A172 (cell line): ENCODE data around the gene SPAG5. TPM values are rescaled to one million over a fixed set of nuclear protein-coding genes. Genes with fewer than 3 reads are reported as not detected.
A peak's percentile ranks its signal among the peaks of the same experiment; 100 is the strongest.

ENCODE experiments used
- DNase-seq: peaks from one replicate; pipeline ENCODE4 v3.0.0-alpha.2; 2015; ENCODE audit warnings: low spot score
- total RNA-seq: library from RNA; depleted of rRNA; stranded (reverse); fragments of >200 nt; shearing (Covaris generic); gene quantifications from 2 replicates; pipeline ENCODE4 v1.2.3, GENCODE V29; 2014; rRNA removed

SPAG5 gene, protein sequence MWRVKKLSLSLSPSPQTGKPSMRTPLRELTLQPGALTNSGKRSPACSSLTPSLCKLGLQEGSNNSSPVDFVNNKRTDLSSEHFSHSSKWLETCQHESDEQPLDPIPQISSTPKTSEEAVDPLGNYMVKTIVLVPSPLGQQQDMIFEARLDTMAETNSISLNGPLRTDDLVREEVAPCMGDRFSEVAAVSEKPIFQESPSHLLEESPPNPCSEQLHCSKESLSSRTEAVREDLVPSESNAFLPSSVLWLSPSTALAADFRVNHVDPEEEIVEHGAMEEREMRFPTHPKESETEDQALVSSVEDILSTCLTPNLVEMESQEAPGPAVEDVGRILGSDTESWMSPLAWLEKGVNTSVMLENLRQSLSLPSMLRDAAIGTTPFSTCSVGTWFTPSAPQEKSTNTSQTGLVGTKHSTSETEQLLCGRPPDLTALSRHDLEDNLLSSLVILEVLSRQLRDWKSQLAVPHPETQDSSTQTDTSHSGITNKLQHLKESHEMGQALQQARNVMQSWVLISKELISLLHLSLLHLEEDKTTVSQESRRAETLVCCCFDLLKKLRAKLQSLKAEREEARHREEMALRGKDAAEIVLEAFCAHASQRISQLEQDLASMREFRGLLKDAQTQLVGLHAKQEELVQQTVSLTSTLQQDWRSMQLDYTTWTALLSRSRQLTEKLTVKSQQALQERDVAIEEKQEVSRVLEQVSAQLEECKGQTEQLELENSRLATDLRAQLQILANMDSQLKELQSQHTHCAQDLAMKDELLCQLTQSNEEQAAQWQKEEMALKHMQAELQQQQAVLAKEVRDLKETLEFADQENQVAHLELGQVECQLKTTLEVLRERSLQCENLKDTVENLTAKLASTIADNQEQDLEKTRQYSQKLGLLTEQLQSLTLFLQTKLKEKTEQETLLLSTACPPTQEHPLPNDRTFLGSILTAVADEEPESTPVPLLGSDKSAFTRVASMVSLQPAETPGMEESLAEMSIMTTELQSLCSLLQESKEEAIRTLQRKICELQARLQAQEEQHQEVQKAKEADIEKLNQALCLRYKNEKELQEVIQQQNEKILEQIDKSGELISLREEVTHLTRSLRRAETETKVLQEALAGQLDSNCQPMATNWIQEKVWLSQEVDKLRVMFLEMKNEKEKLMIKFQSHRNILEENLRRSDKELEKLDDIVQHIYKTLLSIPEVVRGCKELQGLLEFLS
- 162 and 170 TPM in 2 replicates for total RNA-seq

DNA sequence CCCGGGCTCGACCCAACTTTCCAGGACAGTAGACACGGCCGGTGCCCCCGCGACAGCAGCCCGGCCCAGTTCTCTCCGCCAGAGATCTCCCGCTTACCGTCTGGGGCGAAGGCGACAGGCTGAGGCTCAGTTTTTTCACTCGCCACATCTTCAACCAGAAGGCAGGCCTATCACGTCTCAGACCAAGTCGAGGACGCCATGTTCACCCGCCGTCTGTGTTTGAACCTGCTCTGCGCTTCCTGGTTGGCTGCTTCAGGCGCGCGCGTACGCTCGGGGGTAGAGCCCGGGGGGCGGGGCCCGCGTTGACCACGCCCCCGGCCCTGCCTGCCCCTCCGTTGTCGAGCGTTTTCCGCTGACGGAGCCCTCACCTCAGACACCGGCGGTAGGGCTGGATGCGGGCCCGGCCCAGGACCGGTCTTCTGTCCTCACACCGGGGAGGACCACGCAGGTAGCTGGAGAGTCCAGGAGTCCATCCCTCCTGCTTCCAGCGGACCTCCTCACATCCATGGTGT is at the start of gene SPAG5:
TSS of gene SPAG5 (minus strand) at position 227 of the 512 bp plus-strand sequence. CDS start at position 148, 79 bp downstream.
- peak; percentile 95 for DNase-seq

DNA sequence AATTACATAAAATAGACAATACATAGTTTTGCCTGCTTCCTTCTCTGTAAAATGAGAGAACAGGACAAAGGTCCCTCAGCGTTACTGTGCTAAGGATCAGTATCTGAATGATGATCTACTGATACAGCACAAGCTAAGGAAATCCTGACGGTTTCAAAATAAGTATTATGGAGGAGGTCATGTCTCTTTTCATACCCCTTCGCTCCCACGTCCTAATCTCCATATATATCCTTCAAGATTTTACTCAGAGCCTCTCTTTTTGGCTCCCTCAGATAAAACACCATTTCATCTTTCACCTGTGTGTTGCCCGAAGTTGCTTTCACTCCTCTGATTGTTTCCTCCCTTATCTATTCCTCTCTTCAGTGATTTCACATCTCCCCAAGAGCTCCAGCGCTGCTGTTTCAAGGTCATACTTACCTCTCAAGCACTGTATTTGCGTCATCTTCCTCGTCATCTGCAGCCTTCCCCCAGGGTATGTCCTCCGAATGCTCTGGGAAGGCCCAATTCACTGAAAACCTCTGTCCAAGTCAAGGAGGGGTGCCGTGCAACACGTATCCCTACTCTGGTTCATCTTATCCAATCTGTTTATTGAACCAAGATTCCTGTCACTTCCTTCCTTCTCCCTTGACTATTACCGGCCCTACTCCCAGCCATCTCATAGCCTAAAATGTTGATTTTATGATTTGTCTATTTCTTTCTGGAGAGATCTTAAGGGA is 47.4 kb upstream of the SPAG5 start:
- DNase-seq, result no peak

DNA sequence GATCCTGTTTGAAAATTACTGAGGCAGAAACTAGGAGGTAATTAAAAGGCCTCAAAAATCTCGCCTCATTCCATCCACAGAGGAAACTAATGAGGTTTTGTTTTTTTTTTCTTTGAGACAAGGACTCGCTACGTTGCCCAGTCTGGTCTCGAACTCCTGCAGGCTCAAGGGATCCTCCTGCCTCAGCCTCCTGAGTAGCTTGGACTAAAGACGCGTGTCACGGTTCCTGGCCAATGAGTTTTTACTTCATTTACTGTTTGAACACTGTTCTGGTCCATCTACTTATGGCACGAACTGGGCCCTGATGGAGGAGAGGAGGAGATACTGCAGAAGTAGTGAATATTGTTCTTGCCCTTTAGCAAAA is 46.7 kb upstream of the SPAG5 start:
- DNase-seq, result no peak

DNA sequence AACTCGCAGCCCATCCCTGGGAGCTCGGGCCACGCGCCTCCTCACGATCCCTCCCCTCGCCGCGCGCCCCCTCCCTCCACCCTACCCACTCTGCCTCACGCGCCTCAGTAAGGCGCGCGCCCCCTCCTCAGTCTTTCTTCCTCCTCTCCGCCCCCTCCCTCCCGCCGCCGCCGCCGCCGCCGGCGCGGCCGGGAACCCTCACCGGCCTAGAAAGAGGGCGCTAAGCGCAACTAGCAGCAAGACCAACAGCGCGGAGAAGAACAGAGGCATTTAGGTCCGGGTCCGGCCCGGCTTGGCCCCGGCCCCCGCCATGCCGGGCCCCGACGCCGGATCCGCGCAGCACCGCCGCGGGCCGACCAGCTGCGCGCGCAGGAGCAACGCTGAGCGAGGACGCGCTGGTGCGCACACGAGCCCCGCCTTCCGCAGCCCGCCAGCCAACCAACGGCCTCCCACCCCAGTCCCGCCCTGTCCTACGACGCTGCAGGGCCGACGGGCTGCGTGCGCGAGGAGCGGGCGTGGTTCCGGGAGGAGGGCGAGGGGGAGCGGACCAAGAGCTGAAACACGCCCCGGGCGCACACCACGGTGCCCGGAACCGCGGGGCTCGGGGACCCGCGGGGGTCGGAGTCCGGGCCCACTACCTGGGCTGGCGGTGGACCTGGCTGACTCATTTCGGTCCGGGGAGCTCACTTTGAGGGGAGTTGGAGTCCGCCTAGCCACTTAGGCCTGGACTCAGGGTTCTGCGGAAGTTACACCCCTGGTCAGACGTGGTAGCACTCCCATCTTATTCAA is 46.2 kb upstream of the SPAG5 start, which contains the start of gene BLTP2:
TSS of gene BLTP2 (minus strand) at position 372 of the 789 bp plus-strand sequence. CDS start at position 270, 102 bp downstream.
- DNase-seq, result peak; percentile 88

DNA sequence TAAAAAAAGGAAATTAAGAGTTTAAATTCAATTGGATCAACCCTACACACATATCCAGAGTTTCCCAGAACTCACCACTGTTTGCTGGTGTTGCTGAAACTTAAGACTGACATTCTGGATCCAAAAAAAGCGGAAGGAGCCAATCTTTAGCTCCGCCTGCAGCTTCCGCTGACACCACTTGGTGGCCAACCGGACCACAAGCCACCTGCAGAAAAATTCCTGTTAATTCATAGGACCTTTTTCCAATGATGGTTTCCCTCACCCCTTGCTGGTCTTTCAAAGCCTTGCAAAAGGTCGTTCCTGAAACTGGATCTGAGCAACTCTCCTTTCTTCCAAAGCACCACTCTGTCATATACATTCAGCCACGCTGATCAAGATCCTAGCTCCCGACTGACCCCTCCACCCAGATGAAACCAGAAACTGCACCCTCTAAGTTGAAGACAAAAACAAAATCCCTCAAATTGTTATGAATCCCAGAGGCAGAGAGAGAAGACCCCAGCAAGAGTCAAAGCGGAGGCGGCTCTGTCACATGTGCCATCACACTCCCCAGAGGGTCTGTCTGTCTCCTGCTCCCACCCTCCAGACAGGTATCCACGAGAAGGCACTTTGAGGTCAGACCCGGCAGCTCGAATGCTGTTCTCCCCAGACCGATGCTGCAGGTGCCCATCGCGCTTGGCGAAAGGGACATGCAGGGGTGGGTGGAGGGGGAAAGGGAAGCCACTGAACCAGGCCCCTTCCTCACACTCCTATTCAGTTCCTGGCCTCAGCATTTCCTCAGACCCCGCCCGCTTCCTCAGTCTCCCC is 45.4 kb upstream of the SPAG5 start:
- DNase-seq, result peak; percentile 64

DNA sequence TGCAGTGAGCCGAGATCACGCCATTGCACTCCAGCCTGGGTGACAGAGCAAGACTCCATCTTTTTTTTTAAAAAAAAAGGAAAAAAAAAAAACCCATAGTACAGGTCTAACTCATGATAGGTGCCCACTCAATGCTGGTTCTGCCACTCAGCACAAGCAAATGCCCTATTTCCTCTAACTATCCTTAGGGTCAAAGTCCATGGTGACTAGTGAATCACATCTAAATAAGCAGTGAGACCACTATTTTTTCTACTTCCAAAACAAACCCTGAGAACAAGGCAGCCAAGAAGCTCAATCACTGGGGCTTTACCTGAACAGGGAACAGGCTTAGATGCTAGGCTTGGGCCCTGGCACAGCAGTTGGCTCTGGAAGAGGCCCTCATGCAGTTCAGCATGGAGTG is 42.8 kb upstream of the SPAG5 start:
- no peak for DNase-seq

GRCh38 chr17:28635506-28635905 is 36.7 kb upstream of the SPAG5 start:
- no peak for DNase-seq

- DNase-seq, result no peak
Observed at GRCh38 chr17:28634206-28634865, 35.5 kb upstream of the SPAG5 start.

GRCh38 chr17:28626818-28627217 is 28.0 kb upstream of the SPAG5 start:
- no peak for DNase-seq

DNA sequence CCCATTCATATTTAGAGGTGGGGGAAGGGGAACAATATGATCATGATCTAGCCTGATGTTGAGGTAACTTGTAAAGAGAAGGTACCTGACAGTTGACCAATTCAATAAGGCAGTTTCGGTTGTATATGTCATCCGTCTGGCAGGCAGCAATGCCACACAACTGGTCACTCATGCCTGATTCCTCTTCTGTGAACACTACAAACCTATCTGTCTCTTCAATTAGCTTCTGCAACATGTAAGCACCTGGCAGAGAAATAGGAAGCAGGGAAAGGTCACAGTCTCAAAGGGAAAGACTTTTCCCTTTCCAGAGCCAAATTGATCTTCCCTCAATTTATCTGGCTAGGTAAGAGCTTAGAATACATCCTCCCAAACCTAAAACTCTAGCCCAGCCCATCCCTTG is 25.3 kb upstream of the SPAG5 start:
- DNase-seq, result no peak

GRCh38 chr17:28623696-28624095 is 24.9 kb upstream of the SPAG5 start:
- no peak for DNase-seq

- no peak for DNase-seq
Observed at GRCh38 chr17:28622186-28622585, 23.4 kb upstream of the SPAG5 start.

DNA sequence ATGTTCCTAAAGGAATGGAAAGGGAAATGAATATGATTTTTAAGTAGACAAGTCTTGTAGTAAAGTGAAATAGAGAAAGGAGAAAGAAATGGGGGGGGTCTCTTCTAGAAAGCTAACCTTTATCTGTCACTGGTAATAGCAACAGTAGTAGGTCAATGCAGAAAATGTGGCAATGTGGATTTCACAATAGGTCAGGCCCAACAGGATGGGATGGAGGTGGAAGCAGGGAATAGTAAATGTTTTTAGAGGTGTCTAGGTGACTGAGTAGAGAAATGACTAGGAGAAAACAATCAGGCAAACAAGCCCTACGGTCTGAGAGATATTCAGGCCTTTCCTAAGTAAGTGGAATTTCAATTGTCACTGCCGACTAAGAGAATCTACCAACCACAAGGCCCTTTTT is 21.2 kb upstream of the SPAG5 start:
- DNase-seq, result no peak

GRCh38 chr17:28618464-28618863 is 19.6 kb upstream of the SPAG5 start:
- no peak for DNase-seq

- no peak for DNase-seq
Observed at GRCh38 chr17:28616281-28616680, 17.5 kb upstream of the SPAG5 start.

DNA sequence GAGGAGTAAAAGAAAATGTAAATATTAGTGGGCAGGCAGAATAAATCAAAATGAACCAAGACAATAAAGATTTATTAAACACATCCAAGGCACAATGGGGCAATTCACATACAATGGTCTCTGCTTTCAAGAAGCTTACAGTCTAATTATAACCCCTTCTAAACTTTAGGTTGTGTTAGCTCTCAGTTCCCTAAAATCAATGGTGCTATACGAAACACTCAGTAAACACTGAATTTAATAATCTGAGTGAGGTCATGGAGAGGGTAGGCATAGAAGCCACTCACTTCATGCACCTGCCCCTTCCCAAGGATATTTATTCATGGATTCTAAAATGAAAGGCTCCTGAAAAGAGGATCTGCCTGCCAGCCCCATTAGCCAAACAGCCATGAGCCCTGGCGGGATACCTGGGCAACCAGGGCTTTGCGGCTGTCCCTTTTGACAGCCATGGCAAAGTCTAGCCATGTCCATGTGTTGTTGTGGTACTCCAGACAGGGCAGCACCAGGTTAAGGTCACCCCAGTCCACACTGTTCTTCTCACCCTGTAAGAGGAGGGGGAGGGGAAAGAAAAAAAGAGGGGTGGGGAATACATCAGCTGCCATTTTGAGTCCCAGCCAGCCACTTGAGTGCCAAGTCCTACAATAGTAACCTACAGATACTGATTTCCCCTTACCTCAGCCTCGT is 16.6 kb upstream of the SPAG5 start:
- DNase-seq, result no peak

- no peak for DNase-seq
Observed at GRCh38 chr17:28613931-28614381, 15.1 kb upstream of the SPAG5 start, which contains the start of gene RSKR. Gene RSKR (minus strand): TSS chr17:28614185. CDS start chr17:28614161, 24 bp downstream.
